ENCODE measurements around the gene SVEP1. TPM values are rescaled to one million over a fixed set of nuclear protein-coding genes. Genes with fewer than 3 reads are reported as not detected.

Gene SVEP1
- polyA plus RNA-seq, 1 donor: 8.7 TPM

GRCh38 chr9:110499608-110500007 is 79.9 kb downstream of the SVEP1 start:
- H3K27me3 ChIP-seq (ENCODE audit: control insufficient read depth, insufficient read depth, low read length): no peaks in the 10 kb centered on the region
- DNase-seq: no peak
- no peaks in the 10 kb centered on the region for H3K9me3 ChIP-seq (ENCODE audit: control insufficient read depth, low read depth, low read length)
- no CpG with 5 or more reads among the region's 1 CpG for WGBS (ENCODE audit: insufficient coverage, low lambda C conversion rate)
- H3K27ac ChIP-seq (ENCODE audit: low read length): no peak overlapping the region
- no peaks in the 10 kb centered on the region for H3K4me1 ChIP-seq (ENCODE audit: control insufficient read depth, insufficient read depth, low read length)
- no peaks in the 10 kb centered on the region for H3K36me3 ChIP-seq (ENCODE audit: control insufficient read depth, insufficient read depth, low read length)
- H3K4me3 ChIP-seq (ENCODE audit: low read length): no peak overlapping the region

- Histone ChIP-seq H3K27ac (ENCODE audit: low read length) (no peak overlapping the region), H3K9me3 (ENCODE audit: control insufficient read depth, low read depth, low read length) (no peaks in the 10 kb centered on the region), H3K27me3 (ENCODE audit: control insufficient read depth, insufficient read depth, low read length) (no peaks in the 10 kb centered on the region), H3K36me3 (ENCODE audit: control insufficient read depth, insufficient read depth, low read length) (no peaks in the 10 kb centered on the region), H3K4me1 (ENCODE audit: control insufficient read depth, insufficient read depth, low read length) (no peaks in the 10 kb centered on the region), H3K4me3 (ENCODE audit: low read length) (no peak overlapping the region)
- DNase-seq: no peak
Measured at GRCh38 chr9:110487196-110487595, 92.3 kb downstream of the SVEP1 start.

- H3K27me3 ChIP-seq (ENCODE audit: control insufficient read depth, insufficient read depth, low read length): no peaks in the 10 kb centered on the region
- H3K36me3 ChIP-seq (ENCODE audit: control insufficient read depth, insufficient read depth, low read length): no peaks in the 10 kb centered on the region
- H3K27ac ChIP-seq (ENCODE audit: low read length): no peak overlapping the region
- no peak for DNase-seq
- H3K4me3 ChIP-seq (ENCODE audit: low read length): no peak overlapping the region
- WGBS (ENCODE audit: insufficient coverage, low lambda C conversion rate): 89% methylated on average over 1 of the region's 1 CpG
- H3K9me3 ChIP-seq (ENCODE audit: control insufficient read depth, low read depth, low read length): no peaks in the 10 kb centered on the region
- no peaks in the 10 kb centered on the region for H3K4me1 ChIP-seq (ENCODE audit: control insufficient read depth, insufficient read depth, low read length)
Measured at GRCh38 chr9:110486218-110486617, 93.3 kb downstream of the SVEP1 start.

- H3K27ac ChIP-seq (ENCODE audit: low read length): no peak overlapping the region
- no peak overlapping the region for H3K4me3 ChIP-seq (ENCODE audit: low read length)
- H3K9me3 ChIP-seq (ENCODE audit: control insufficient read depth, low read depth, low read length): no peaks in the 10 kb centered on the region
- H3K27me3 ChIP-seq (ENCODE audit: control insufficient read depth, insufficient read depth, low read length): peaks cover 3% of the 10 kb centered on the region
- WGBS (ENCODE audit: insufficient coverage, low lambda C conversion rate): 95% methylated on average over 3 of the region's 5 CpGs
- no peak for DNase-seq
- H3K36me3 ChIP-seq (ENCODE audit: control insufficient read depth, insufficient read depth, low read length): no peaks in the 10 kb centered on the region
- H3K4me1 ChIP-seq (ENCODE audit: control insufficient read depth, insufficient read depth, low read length): no peaks in the 10 kb centered on the region
Measured at GRCh38 chr9:110479481-110479880, 100.1 kb downstream of the SVEP1 start.

- Histone ChIP-seq H3K27ac (ENCODE audit: low read length) (no peak overlapping the region), H3K36me3 (ENCODE audit: control insufficient read depth, insufficient read depth, low read length) (no peaks in the 10 kb centered on the region), H3K4me3 (ENCODE audit: low read length) (no peak overlapping the region), H3K27me3 (ENCODE audit: control insufficient read depth, insufficient read depth, low read length) (peaks cover 3% of the 10 kb centered on the region), H3K9me3 (ENCODE audit: control insufficient read depth, low read depth, low read length) (no peaks in the 10 kb centered on the region), H3K4me1 (ENCODE audit: control insufficient read depth, insufficient read depth, low read length) (no peaks in the 10 kb centered on the region)
- no peak for DNase-seq
- WGBS (ENCODE audit: insufficient coverage, low lambda C conversion rate): no CpG with 5 or more reads among the region's 3 CpGs
Measured at GRCh38 chr9:110476251-110476650, 103.3 kb downstream of the SVEP1 start.

GRCh38 chr9:110472111-110472510 is 107.4 kb downstream of the SVEP1 start:
- Histone ChIP-seq H3K36me3 (ENCODE audit: control insufficient read depth, insufficient read depth, low read length) (no peaks in the 10 kb centered on the region), H3K27me3 (ENCODE audit: control insufficient read depth, insufficient read depth, low read length) (peaks cover 3% of the 10 kb centered on the region), H3K9me3 (ENCODE audit: control insufficient read depth, low read depth, low read length) (no peaks in the 10 kb centered on the region), H3K27ac (ENCODE audit: low read length) (no peak overlapping the region), H3K4me3 (ENCODE audit: low read length) (no peak overlapping the region), H3K4me1 (ENCODE audit: control insufficient read depth, insufficient read depth, low read length) (no peaks in the 10 kb centered on the region)
- WGBS (ENCODE audit: insufficient coverage, low lambda C conversion rate): no CpG with 5 or more reads among the region's 6 CpGs
- DNase-seq: no peak

- 0% methylated on average over 1 of the region's 5 CpGs for WGBS (ENCODE audit: insufficient coverage, low lambda C conversion rate)
Measured at GRCh38 chr9:110468950-110469349, 110.6 kb downstream of the SVEP1 start.

GRCh38 chr9:110465190-110465589 is 114.4 kb downstream of the SVEP1 start:
- Histone ChIP-seq H3K27me3 (ENCODE audit: control insufficient read depth, insufficient read depth, low read length) (no peaks in the 10 kb centered on the region), H3K36me3 (ENCODE audit: control insufficient read depth, insufficient read depth, low read length) (no peaks in the 10 kb centered on the region), H3K9me3 (ENCODE audit: control insufficient read depth, low read depth, low read length) (no peaks in the 10 kb centered on the region), H3K4me1 (ENCODE audit: control insufficient read depth, insufficient read depth, low read length) (no peaks in the 10 kb centered on the region), H3K27ac (ENCODE audit: low read length) (no peak overlapping the region), H3K4me3 (ENCODE audit: low read length) (no peak overlapping the region)
- DNase-seq: no peak
- WGBS (ENCODE audit: insufficient coverage, low lambda C conversion rate): 100% methylated on average over 2 of the region's 3 CpGs

More at GRCh38 chr9:110468950-110469349, 110.6 kb downstream of the SVEP1 start:
- H3K9me3 ChIP-seq (ENCODE audit: control insufficient read depth, low read depth, low read length): no peaks in the 10 kb centered on the region
- H3K27ac ChIP-seq (ENCODE audit: low read length): no peak overlapping the region
- peak in 1 of 2 donors; percentile 10 for DNase-seq
- no peaks in the 10 kb centered on the region for H3K27me3 ChIP-seq (ENCODE audit: control insufficient read depth, insufficient read depth, low read length)
- no peak overlapping the region for H3K4me3 ChIP-seq (ENCODE audit: low read length)
- no peaks in the 10 kb centered on the region for H3K4me1 ChIP-seq (ENCODE audit: control insufficient read depth, insufficient read depth, low read length)
- no peaks in the 10 kb centered on the region for H3K36me3 ChIP-seq (ENCODE audit: control insufficient read depth, insufficient read depth, low read length)

GRCh38 chr9:110464321-110464720 is 115.2 kb downstream of the SVEP1 start:
- no peaks in the 10 kb centered on the region for H3K9me3 ChIP-seq (ENCODE audit: control insufficient read depth, low read depth, low read length)
- H3K36me3 ChIP-seq (ENCODE audit: control insufficient read depth, insufficient read depth, low read length): no peaks in the 10 kb centered on the region
- 100% methylated on average over 1 of the region's 1 CpG for WGBS (ENCODE audit: insufficient coverage, low lambda C conversion rate)
- H3K27ac ChIP-seq (ENCODE audit: low read length): no peak overlapping the region
- no peak for DNase-seq
- no peaks in the 10 kb centered on the region for H3K4me1 ChIP-seq (ENCODE audit: control insufficient read depth, insufficient read depth, low read length)
- no peaks in the 10 kb centered on the region for H3K27me3 ChIP-seq (ENCODE audit: control insufficient read depth, insufficient read depth, low read length)
- H3K4me3 ChIP-seq (ENCODE audit: low read length): no peak overlapping the region

- no peak for DNase-seq
- Histone ChIP-seq H3K27me3 (ENCODE audit: control insufficient read depth, insufficient read depth, low read length) (no peaks in the 10 kb centered on the region), H3K4me3 (ENCODE audit: low read length) (no peak overlapping the region), H3K36me3 (ENCODE audit: control insufficient read depth, insufficient read depth, low read length) (no peaks in the 10 kb centered on the region), H3K27ac (ENCODE audit: low read length) (no peak overlapping the region), H3K4me1 (ENCODE audit: control insufficient read depth, insufficient read depth, low read length) (no peaks in the 10 kb centered on the region), H3K9me3 (ENCODE audit: control insufficient read depth, low read depth, low read length) (no peaks in the 10 kb centered on the region)
- 84% methylated on average over 3 of the region's 3 CpGs for WGBS (ENCODE audit: insufficient coverage, low lambda C conversion rate)
Measured at GRCh38 chr9:110463499-110463898, 116.0 kb downstream of the SVEP1 start.

- Histone ChIP-seq H3K27me3 (ENCODE audit: control insufficient read depth, insufficient read depth, low read length) (no peaks in the 10 kb centered on the region), H3K4me1 (ENCODE audit: control insufficient read depth, insufficient read depth, low read length) (no peaks in the 10 kb centered on the region), H3K4me3 (ENCODE audit: low read length) (no peak overlapping the region), H3K9me3 (ENCODE audit: control insufficient read depth, low read depth, low read length) (no peaks in the 10 kb centered on the region), H3K36me3 (ENCODE audit: control insufficient read depth, insufficient read depth, low read length) (no peaks in the 10 kb centered on the region), H3K27ac (ENCODE audit: low read length) (no peak overlapping the region)
- WGBS (ENCODE audit: insufficient coverage, low lambda C conversion rate): no CpG with 5 or more reads among the region's 3 CpGs
- no peak for DNase-seq
Measured at GRCh38 chr9:110457245-110457644, 122.3 kb downstream of the SVEP1 start.

All from large intestine (tissue), 3 donors.